Activated T-helper 1 cell treated with anti-CD3 and anti-CD28 coated beads, Interleukin-12 subunit alpha, Interleukin-12 subunit beta, Interleukin-2, Interleukin-4 antibody, amounts not matched to agents 30 ng/mL and 10 ng/mL and 1 ng/mL, durations not matched to agents 14 hours and 24 hours and 36 hours (primary cell): ENCODE data around the gene SLC6A19. TPM values are rescaled to one million over a fixed set of nuclear protein-coding genes. Genes with fewer than 3 reads are reported as not detected.

Source experiments
- DNase-seq: peaks from one replicate; pipeline ENCODE4 v3.0.0; 2021; ENCODE audit warnings: low spot score
- H3K27ac Mint-ChIP-seq: one replicate; pipeline ENCODE4 v1.8.0; 2021; ENCODE audit warnings: mild to moderate bottlenecking, mixed read lengths
- H3K27me3 Mint-ChIP-seq: one replicate; pipeline ENCODE4 v1.8.0; 2022; ENCODE audit warnings: mild to moderate bottlenecking, moderate library complexity, mixed read lengths; ENCODE audit not compliant: insufficient read depth
- H3K36me3 Mint-ChIP-seq: one replicate; pipeline ENCODE4 v1.8.0; 2021; ENCODE audit warnings: low read depth, mixed read lengths
- H3K4me1 Mint-ChIP-seq: one replicate; pipeline ENCODE4 v1.8.0; 2021; ENCODE audit warnings: low read depth, mixed read lengths
- H3K4me3 Mint-ChIP-seq: one replicate; pipeline ENCODE4 v1.8.0; 2021; ENCODE audit warnings: mild to moderate bottlenecking, moderate library complexity, mixed read lengths
- H3K9me3 Mint-ChIP-seq: one replicate; pipeline ENCODE4 v1.8.0; 2021; ENCODE audit warnings: mixed read lengths
- intact Hi-C: fragments of 100-400 bp; cut with micrococcal nuclease; formaldehyde crosslinking; loops from one replicate; pipeline ENCODE4 v1.15.1; 2024
- total RNA-seq: library from RNA; stranded (reverse); gene quantifications from 2 replicates; pipeline ENCODE4 v1.2.3, GENCODE V29; 2022

SLC6A19 gene
- total RNA-seq, 1 donor from 2014 or later: not detected

DNA sequence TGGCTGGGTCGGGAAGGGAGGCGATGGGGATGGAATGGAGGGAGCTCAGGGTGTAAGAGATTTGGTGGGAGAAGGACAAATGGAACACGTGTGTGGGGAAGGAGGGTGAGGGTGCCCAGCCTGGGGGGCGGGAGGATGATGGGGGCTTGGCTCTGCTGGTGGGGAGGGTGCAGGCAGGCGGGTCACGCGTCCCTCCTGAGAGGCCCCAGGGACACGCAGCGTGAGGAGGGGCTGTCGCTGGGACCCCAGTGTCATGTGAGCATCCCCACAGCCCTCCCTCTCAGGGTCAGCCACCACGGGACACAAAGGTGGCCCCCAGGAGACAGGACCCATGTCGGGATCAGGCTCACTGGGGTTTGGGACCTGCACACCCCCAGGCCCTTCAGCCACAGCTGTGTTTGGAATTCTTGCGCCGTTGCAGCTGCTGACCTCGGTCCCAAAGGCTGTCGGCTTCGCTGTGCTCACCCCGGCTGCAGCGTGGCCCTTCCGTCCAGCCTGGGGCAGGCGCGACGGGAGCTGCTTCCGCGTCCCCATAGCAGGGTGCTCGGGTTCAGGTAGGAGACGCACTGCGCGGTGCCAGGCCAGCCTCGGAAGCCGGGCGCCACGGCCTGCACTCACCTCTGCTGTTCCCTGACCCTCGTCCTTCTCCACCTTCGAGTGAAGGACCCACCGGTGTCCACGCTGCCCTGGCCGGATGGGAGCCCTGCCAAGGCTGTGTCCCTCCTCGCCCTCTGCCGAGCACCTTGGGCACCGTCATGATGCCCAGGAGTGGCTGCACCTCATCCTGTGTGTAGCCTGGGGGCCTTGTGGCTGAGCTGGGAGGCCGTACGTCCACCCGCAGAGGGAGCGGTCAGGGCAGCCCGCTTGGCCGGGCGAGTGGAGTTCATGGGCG, 5.4 kb downstream of the SLC6A19 start:
- no peaks in the 10 kb centered on the region for H3K9me3 Mint-ChIP-seq
- intact Hi-C loops: no loop called here
- H3K36me3 Mint-ChIP-seq: no peaks in the 10 kb centered on the region
- no peaks in the 10 kb centered on the region for H3K4me1 Mint-ChIP-seq
- H3K27me3 Mint-ChIP-seq: peaks cover 6% of the 10 kb centered on the region
- H3K27ac Mint-ChIP-seq: no peak overlapping the region
- DNase-seq: no peak
- H3K4me3 Mint-ChIP-seq: no peak overlapping the region

DNA sequence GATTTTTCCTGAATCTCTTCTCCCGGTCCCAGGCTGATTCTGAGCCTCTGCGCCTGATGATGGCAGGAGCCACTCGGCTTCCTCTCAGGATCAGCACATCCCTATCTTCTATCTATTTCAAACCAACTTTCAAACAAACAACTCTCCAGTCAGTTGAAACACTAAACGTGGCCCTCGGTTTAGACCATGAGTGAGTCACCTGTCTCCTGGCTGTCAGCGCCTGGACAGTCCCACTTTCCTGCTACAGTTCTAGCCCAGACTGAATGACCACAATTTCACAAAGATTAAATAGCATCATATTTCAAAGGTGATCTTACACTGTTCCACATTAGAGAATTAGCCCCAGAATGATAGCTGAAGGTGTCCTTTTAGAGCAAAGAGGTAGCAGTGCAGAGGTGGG, 6.2 kb downstream of the SLC6A19 start:
- intact Hi-C loops: no loop called here
- Mint-ChIP-seq H3K4me1 (no peaks in the 10 kb centered on the region), H3K4me3 (no peak overlapping the region), H3K9me3 (no peaks in the 10 kb centered on the region), H3K27me3 (peaks cover 6% of the 10 kb centered on the region), H3K36me3 (no peaks in the 10 kb centered on the region), H3K27ac (no peak overlapping the region)
- no peak for DNase-seq

DNA sequence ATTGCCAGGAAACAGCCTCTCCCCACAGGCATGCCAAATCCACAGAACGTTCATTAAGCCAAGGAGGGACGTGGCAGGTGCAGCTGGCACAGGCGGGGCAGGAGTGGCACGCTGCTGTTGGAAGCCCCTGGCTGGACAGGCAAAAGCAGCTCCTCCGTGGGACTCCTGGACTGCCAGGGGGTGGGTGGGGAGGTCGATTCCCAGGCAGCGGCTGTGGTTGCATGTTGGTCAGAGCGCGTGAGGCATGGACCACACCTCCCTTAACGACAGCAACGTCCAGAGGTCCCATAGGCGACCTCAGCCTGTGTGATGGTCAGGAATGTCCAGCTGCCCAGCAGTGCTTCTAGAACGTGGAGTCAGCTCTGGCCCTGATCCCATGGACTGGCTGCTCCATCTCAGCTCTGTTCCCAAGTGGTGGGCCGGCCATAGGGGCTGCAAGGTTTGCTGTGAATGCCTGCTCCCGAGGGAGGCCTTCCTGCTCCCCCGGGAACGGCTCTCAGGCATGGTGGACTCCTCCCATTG, 6.9 kb downstream of the SLC6A19 start:
- intact Hi-C loops: no loop called here
- no peak for DNase-seq
- no peaks in the 10 kb centered on the region for H3K36me3 Mint-ChIP-seq
- H3K4me1 Mint-ChIP-seq: no peaks in the 10 kb centered on the region
- no peak overlapping the region for H3K27ac Mint-ChIP-seq
- H3K27me3 Mint-ChIP-seq: peaks cover 6% of the 10 kb centered on the region
- no peak overlapping the region for H3K4me3 Mint-ChIP-seq
- H3K9me3 Mint-ChIP-seq: no peaks in the 10 kb centered on the region

DNA sequence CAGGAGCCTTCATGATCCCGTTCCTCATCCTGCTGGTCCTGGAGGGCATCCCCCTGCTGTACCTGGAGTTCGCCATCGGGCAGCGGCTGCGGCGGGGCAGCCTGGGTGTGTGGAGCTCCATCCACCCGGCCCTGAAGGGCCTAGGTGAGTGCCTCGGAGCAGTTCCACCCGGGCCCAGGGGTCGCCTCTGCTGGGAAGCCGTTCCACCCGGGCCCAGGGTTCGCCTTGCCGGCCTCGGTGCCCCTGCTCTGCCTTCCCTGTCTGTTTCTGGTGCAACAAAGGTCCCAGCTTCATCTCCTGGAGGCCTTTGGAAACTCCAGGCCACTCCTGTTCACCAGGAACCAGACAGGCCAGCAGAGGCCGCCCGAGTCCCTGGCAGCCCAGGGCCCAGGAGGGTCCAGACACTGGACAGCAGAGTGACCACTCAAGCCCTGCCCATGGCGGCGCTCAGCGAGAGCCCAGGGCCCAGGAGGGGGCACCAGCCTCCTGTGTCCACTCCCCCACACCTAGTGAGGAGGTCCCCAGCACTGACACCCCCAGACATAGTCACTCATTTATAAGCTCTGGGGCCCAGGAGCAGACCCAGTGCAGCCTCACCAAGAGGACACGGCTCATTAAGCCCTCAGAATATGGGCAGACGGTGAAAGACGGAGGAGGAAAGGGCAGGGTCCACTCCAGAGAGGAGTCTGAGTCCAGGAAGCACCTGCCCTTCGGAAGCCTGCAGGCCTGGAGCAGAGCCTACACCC, 7.5 kb downstream of the SLC6A19 start:
- intact Hi-C loops: no loop called here
- no peaks in the 10 kb centered on the region for H3K36me3 Mint-ChIP-seq
- no peaks in the 10 kb centered on the region for H3K9me3 Mint-ChIP-seq
- H3K4me3 Mint-ChIP-seq: no peak overlapping the region
- peaks cover 6% of the 10 kb centered on the region for H3K27me3 Mint-ChIP-seq
- no peak for DNase-seq
- no peak overlapping the region for H3K27ac Mint-ChIP-seq
- no peaks in the 10 kb centered on the region for H3K4me1 Mint-ChIP-seq

DNA sequence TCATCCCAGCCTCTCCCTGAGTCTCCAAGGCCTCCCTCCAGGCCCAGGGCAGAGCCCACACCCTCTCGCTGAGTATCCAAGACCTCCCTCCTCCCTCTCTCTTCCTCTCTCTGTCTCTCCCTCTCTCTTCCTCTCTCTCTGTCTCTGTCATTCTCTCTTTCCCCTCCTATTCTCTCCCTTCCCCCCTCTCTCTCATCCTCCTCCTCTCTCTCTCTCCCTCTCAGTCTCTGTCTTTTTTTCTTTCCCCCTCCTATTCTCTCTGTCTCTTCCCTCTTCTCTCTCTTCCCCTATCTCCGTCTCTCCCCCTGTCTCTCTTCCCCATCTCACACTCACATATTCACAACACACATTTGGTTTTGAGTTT, 8.1 kb downstream of the SLC6A19 start:
- Mint-ChIP-seq H3K36me3 (no peaks in the 10 kb centered on the region), H3K27me3 (peaks cover 6% of the 10 kb centered on the region), H3K4me1 (no peaks in the 10 kb centered on the region), H3K27ac (no peak overlapping the region), H3K4me3 (no peak overlapping the region), H3K9me3 (no peaks in the 10 kb centered on the region)
- DNase-seq: no peak
- intact Hi-C loops: no loop called here

DNA sequence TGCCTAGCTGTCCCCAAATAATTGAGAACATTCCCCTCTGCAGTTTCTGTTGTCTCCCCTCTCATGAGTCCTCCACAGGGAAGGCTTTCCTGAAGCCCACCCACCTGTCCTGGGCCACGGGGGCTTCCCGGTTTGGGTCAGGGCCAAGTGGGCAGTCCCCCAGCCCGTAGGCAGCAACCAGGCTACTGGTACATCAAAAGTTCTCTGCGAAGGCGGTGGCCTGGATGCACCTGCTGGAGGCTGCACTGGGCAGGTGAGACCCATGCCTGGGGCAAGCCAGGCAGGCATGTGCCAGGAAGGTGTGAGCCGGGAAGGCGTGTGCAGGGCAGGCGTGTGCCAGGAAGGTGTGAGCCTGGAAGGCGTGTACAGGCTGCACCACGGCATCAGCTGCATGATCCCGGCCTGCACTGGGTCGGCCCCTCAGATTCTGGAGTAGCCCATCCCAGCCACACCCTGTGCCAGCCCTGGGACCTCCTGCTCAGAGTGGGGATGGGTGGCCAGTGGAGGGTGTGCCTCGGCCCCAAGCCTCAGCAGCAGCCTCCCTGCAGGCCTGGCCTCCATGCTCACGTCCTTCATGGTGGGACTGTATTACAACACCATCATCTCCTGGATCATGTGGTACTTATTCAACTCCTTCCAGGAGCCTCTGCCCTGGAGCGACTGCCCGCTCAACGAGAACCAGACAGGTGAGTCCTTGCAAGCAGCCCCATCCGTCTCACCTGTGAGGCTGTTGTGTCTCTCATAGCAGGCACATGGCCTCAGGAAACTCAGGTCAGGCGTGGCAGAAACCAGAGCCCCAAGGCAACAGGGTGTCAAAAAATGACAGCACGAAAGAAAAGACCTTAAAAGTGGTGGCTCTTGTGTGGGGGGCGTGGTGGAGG, 8.7 kb downstream of the SLC6A19 start:
- peaks cover 3% of the 10 kb centered on the region for H3K27me3 Mint-ChIP-seq
- H3K9me3 Mint-ChIP-seq: no peaks in the 10 kb centered on the region
- H3K27ac Mint-ChIP-seq: no peak overlapping the region
- intact Hi-C loops: no loop called here
- H3K36me3 Mint-ChIP-seq: no peaks in the 10 kb centered on the region
- no peaks in the 10 kb centered on the region for H3K4me1 Mint-ChIP-seq
- H3K4me3 Mint-ChIP-seq: no peak overlapping the region
- DNase-seq: no peak

DNA sequence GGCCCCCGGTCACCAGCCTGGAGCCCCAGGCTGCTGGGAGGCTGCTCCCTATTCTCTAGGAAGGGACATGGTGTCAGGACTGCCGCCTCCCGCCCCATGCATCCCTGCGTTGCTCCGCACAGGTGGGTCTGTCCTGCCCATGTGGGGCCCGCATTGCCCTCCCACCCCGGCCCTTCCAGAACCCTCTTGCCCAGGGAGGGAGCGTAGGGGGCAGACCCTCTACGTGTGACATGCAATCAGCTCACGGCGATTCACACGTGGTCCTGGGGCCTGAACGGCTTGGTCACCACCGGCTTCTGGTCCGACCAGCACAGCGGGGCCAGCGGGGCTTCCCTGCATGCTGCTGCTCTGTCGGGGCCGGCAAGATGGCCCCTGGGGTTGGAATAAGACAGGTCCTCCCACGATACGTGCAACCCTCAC, 9.4 kb downstream of the SLC6A19 start:
- DNase-seq: no peak
- H3K27ac Mint-ChIP-seq: no peak overlapping the region
- H3K27me3 Mint-ChIP-seq: peaks cover 3% of the 10 kb centered on the region
- no peaks in the 10 kb centered on the region for H3K9me3 Mint-ChIP-seq
- no peaks in the 10 kb centered on the region for H3K4me1 Mint-ChIP-seq
- no peaks in the 10 kb centered on the region for H3K36me3 Mint-ChIP-seq
- H3K4me3 Mint-ChIP-seq: no peak overlapping the region
- intact Hi-C loops: no loop called here

DNA sequence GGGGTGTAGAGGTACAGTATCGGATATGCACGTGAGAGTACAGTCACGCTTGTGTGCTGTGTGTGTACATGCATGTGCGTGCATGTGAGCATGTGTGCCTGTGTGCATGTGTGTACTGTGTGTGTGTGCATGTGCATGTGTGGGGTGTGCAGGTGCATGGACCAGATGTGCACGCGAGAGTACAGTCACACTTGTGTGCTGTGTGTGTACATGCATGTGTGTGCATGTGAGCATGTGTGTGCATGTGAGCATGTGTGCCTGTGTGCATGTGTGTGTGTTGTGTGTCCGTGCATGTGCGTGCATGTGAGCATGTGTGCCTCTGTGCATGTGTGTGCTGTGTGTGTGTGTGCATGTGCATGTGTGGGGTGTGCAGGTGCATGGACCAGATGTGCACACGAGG, 10.3 kb downstream of the SLC6A19 start:
- DNase-seq: no peak
- Mint-ChIP-seq H3K36me3 (no peaks in the 10 kb centered on the region), H3K4me3 (no peak overlapping the region), H3K4me1 (no peaks in the 10 kb centered on the region), H3K27ac (no peak overlapping the region), H3K9me3 (no peaks in the 10 kb centered on the region), H3K27me3 (no peaks in the 10 kb centered on the region)
- intact Hi-C loops: no loop called here

DNA sequence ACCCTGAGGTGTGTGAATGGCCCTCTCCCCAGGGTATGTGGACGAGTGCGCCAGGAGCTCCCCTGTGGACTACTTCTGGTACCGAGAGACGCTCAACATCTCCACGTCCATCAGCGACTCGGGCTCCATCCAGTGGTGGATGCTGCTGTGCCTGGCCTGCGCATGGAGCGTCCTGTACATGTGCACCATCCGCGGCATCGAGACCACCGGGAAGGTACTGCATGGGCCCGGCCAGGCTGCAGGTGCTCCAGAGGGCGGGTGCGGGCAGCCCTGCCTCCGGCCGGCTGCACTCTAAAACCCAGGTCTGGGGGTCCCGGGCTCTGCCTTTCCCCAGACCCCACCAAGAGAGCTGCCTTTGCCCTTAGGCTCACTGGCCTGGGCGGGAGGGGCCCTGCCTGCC, 10.9 kb downstream of the SLC6A19 start:
- no peaks in the 10 kb centered on the region for H3K27me3 Mint-ChIP-seq
- DNase-seq: no peak
- intact Hi-C loops: no loop called here
- H3K4me1 Mint-ChIP-seq: no peaks in the 10 kb centered on the region
- H3K36me3 Mint-ChIP-seq: no peaks in the 10 kb centered on the region
- H3K27ac Mint-ChIP-seq: no peak overlapping the region
- H3K4me3 Mint-ChIP-seq: no peak overlapping the region
- H3K9me3 Mint-ChIP-seq: no peaks in the 10 kb centered on the region

DNA sequence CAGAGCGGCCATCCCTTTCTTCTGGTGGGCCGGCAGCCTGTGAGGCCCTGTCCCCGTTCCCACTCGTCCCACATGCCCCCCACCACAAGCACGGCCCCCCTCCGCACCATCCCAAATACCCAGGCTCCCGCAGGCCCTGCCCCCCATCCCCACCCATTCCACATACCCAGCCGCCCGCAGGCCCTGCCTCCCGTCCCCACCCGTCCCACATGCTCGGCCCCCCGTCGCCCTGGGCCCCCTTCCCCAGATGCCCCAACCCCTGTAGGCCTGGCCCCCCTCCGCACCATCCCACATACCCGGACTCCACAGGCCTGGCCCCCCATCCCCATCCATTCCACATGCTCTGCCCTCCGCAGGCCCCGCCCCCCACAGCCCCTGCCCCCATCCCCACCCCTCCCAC, 11.5 kb downstream of the SLC6A19 start:
- Mint-ChIP-seq H3K27me3 (no peaks in the 10 kb centered on the region), H3K9me3 (no peaks in the 10 kb centered on the region), H3K4me1 (no peaks in the 10 kb centered on the region), H3K36me3 (no peaks in the 10 kb centered on the region), H3K27ac (no peak overlapping the region), H3K4me3 (no peak overlapping the region)
- no peak for DNase-seq
- intact Hi-C loops: no loop called here

DNA sequence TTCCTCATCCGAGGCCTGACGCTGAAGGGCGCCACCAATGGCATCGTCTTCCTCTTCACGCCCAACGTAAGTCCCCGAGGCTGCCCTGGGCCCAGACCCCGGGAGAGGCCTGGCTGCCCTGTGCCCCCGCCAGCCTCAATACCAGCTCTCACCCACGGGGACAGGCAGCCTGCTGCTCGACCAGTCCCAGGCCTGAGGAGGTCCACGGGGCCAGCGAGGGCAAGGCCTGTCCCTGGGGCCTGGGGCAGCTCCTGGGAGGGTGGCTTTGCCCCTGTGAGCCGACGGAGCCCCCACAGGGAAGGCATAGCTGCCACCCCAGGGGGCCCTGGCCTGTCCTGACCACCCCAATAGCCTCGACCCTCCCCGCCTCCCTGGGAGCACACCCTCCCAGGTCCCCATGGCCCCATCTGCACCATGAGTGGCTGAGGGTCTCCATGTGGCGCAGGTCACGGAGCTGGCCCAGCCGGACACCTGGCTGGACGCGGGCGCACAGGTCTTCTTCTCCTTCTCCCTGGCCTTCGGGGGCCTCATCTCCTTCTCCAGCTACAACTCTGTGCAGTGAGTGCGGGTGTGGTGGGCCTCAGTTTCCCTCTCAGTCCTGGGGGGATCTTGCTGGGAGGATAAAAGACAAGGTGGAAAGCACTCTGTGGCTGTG, 12.2 kb downstream of the SLC6A19 start:
- no peaks in the 10 kb centered on the region for H3K9me3 Mint-ChIP-seq
- intact Hi-C loops: no loop called here
- H3K36me3 Mint-ChIP-seq: no peaks in the 10 kb centered on the region
- no peak for DNase-seq
- H3K27ac Mint-ChIP-seq: no peak overlapping the region
- no peak overlapping the region for H3K4me3 Mint-ChIP-seq
- no peaks in the 10 kb centered on the region for H3K27me3 Mint-ChIP-seq
- no peaks in the 10 kb centered on the region for H3K4me1 Mint-ChIP-seq

DNA sequence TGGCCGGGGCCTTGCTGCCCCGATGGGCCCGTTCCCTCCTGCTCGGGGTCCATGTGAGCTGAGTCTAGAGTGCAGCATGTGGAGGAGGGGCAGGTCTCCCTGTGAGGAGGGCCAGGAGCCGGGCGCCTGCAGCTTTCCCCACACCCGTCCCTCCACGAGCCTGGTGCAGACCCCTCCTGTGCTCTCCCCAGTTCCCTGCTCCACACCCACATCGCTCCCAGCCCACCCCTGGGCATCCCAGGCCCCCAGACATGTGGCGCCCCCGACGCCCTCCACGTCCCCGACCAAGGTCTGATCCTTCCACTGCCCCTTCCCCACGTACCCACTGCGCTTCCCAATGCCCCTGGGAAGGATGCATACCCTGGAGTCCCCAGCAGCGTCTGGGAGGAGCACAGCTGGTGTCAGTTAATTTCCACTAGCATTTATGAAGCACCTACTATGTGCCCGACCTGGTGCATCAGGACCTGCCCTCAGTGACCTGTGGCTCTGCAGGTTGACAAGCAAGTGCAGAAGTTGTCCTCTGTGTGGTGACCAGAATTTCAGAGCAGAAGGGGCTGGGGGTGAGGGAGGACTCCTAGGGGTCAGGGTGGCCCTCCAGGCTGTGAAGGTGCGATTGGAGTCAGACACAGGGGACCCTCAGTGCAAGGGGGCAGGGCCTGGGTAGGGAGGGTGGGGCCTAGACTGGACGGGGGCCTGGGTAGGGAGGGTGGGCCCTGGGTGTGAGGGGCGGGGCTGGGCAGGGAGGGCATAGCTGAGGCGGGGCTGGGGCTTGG, 13.0 kb downstream of the SLC6A19 start:
- DNase-seq: no peak
- Mint-ChIP-seq H3K27me3 (no peaks in the 10 kb centered on the region), H3K9me3 (no peaks in the 10 kb centered on the region), H3K27ac (no peak overlapping the region), H3K4me1 (no peaks in the 10 kb centered on the region), H3K4me3 (no peak overlapping the region), H3K36me3 (no peaks in the 10 kb centered on the region)
- intact Hi-C loops: no loop called here
